ENCODE data around the gene SLX9.

Gene SLX9

DNA sequence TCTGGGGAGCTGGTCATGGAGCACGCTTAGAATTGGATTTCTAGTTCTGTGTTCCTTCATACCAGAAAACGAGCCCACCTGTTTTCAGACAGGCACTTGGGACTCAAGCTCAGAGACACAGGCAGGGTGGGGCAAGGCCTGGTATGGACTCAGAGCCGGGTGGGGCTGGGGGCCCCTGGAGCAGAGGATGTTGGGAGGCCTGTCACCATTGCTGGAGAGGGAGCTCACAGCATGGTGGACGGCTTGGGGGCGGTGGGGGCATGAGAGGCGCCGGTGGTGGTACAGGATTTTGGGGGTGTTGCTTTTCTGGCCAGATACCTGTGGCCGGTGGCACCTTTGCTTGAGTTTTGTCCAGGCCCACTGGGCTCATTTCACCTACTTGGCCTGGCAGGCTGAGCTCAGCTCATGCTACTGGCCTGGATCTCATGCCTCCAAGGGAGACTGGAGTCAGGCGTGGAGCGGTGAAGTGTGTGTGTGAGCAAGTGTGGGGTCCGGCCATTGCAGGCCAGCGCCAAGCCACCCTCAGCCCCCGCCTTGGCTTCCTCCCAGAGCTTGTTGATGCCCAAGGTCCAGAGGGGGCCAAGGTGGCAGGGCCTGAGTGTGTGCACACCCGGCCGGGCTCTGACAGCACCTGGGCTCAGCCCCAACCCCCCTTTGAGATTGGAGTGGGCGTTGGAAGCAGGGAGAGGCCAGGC is 8.7 kb downstream of the SLX9 start:
- no peak for ATAC-seq

DNA sequence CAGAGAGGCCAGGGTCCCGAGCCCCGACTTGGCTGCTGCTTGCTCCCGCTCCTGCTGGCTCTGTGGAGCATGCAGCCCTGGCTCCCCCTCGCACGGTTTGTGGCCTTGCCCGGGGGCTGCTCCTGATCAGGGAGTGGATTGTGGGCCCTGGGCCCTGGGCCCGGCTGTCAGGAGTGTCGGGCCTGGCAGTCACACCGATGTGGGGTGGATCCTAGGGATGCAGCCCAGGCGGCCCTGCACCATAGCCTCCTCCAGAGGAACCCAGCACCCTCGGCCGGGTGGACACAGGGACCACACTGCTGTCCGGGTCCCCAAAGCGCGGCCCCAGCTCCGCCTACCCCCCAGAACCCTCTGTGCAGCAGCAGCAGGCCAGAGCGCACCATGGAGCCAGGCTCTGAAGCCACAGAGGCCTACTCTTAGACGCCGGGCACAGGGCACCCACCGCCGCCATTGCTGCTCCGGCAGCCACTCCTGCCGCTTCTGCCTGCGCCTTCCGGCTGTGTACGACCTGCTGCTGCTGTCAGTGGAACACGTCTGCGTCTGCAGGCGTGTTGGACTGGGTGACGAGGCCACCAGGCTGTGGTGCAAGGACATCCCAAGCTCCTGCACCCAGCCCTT is 9.4 kb downstream of the SLX9 start:
- ATAC-seq: no peak

DNA sequence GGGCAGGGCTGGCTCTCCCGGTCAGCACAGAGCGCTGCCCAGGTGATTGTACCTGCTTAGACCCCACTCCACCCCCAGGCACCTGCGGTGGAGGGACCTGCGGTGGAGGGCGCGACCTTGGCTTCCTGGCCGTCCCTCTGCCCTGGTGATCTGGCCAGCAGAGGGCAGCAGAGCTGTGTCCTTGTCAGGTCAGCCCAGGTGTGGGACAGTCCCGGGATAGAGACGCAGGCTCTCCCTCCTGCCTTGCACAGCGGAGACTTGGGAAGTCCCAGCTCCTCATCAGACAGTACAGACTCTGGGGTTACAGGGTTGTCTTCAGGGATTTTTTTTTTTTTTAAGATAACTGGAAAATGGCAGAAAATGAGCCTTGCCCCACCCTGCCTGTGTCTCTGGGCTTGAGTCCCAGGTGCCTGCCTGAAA is 10.0 kb downstream of the SLX9 start:
- peak; percentile 87 to 92 for ATAC-seq

DNA sequence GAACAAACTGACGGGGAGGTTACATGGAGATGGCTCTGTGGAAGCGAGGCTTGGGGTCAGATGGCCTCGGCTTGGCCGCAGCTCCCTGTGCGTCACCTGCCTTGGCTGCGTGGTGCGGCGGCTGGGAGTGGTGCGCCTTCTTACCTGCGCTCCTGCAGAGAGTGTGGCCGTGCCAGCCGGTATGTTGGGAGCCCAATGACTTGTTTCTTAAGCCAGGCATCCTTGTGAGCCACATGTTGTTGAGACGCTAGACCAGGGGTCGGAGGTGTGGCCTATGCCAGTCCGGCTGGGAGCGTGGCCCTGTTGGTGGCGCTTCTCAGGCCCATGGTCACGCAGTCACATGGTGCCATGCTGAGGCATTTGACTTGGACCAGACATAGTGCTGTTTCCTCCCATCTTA is 10.5 kb downstream of the SLX9 start:
- no peak for ATAC-seq

DNA sequence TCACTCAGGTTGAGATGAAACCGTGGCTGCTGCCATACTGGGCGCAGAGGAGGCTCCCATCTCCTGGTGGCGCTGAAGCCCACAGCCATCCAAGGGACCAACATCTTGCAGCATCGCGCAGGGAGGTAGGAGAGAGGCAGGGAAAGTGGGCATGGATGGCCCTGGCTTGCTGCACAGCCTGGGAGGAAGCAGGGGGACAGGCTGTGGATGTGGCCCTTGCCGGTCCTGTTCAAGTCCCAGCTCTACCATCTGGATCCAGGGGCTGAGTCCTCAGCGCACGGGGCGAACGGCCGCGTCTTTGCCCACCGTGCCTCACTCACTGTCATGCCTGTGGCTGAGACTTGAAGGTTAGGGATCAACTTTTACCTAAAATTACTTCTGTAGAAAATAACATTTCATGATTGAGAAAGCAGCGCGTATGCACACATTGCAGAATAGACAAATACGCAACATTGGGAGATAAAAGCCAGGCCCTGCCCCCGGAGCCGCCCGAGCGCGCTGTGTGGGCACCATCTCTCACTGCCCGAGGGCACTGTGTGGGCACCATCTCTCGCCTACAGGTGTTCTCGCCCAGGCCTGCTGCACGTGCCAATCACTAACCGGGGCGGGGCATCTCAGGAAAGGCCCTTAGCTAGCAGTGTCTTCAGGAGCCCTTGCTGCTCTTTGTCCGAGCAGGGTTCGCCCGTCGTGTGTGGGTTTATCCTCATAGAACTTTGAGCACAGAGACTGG is 11.5 kb downstream of the SLX9 start:
- ATAC-seq: no peak

DNA sequence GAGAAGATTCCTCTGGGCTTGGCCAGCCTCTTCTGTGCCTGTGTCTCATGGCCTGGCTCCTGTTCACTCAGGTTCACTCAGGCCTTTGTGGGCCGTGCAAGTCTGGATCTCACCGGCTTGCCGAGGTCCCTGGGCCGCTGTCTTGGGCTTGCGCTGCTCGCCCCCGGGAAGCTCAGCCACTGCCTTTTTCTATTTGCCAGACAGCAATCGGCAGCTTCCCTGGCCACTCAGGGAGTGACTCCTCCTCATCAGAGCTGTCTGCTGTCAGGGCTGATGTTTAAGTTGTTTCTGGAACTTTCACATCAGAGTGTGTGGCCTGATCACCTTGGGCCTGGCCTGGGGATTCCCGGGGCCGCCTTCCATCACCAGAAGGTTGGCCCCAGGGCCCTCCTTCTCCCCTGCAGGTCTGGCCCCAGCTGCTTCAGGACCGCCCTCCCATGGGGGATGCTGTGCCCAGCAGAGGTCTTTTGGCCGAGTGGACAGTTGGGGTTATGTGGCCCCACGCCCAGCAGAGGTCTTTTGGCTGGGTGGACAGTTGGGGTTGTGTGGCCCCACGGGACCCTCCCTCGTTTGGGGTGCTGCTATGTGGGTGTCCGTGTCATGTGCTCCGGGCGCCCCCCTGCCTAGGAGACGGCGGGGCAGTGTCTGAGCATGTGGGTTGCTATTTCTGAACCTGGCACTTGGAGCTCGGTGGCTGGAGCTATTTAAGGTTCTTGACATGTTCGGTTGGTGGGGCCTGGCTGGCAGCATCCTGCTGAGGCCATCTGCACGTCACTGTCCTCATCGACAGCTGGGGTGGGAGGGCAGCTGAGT is 12.5 kb downstream of the SLX9 start:
- ATAC-seq: no peak

DNA sequence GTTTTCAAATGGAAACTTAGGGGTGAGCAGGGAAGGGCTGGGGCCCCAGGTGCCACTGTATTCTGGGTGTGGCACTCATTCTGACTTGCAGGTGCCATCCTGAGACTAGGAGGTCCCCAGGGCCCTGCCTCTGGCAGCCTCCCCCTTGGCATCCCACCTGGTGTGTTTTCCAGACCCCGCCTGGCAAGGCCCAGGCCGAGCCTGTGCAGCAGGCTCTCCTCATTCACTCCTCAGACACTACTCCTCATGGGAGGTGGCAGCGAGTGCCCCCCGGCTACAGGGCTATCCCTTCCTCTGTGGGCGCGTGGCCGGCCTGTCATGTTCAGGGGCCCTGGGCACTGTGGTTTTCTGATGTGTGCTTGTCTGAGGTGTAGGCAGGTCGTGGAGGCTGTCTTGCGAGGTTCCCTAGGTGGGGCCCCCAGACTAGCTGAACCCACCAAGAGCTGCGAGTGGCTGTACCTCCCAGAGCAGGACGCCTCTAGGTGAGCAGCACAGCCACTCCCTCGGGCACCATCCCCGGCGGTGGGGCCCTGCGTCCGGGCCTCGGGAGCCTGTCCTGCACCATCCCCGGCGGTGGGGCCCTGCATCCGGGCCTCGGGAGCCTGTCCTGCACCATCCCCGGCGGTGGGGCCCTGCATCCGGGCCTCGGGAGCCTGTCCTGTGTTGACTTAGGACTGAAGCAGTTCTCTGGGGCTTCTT is 13.2 kb downstream of the SLX9 start:
- ATAC-seq: no peak

DNA sequence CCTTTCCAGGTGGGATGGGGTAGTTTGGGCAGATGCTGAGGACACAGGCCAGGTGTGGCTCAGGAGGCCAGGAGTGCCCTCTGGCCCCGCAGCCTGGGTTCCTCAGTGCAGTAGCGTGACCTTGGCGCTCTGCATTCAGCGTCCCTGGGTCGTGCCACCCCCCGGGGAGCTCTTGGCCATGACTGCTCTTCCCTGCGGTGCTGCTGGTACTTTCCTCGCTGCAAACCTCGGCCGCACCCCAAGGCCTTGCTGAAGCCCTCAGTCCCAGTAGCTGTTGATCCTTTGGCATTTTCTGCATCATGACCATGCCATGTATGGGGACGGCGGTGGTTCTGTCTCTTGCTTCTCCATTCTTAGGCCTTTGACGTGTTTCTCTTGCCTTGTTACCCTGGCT is 13.8 kb downstream of the SLX9 start:
- ATAC-seq: no peak

DNA sequence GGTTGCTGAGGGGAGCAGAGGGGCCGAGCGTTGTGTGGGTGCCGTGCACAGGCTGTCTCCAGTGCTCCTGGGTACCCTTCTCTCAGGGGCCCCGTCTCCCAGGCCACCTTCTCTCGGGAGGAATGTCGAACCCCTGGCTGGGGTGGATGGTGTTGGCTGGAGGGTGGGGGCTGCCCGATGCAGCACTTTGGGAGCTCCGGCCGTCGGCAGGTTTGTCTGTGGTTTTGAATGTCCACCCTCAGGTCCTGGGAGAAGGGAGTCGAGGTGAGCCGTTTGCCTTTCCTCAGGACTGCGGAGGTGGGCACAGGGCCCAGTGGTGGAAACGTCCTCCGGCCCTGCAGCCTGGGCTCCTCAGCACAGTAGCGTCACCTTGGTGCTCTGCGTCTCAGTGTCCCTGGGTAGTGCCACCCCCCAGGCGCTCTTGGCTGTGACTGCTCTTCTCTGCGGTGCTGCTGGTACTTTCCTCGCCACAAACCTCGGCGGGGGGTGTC is 14.5 kb downstream of the SLX9 start:
- no peak for ATAC-seq

DNA sequence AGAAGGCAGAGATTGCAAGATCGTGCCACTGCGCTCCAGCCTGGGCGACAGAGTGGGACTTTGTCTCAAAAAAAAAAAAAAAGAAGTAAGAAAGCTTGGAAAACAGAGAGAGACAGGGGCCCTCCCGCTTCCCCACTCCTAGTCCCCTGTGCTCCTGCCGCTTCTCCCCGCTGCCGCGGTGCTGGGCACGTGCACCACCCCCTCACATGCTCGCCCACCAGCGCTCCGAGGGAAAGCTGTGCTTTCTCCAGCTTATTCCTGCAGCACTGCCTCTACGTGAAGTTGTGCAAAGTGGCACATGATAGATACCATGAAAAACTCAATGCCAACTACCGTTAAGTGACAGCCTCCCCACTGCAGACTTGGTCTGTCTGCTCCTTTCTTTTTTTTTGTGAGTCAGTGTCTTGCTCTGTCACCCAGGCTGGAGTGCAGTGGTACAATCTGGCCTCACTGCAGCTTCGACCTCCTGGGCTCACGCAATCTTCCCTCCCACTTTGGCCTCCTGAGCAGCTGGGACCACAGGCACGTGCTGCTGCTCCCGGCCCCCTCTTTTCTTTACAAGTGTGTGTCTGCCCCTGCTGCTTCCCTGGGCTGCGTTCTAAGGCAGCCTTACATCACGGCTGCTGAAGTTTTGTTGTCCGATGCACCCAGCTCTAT is 15.4 kb downstream of the SLX9 start:
- ATAC-seq: no peak

DNA sequence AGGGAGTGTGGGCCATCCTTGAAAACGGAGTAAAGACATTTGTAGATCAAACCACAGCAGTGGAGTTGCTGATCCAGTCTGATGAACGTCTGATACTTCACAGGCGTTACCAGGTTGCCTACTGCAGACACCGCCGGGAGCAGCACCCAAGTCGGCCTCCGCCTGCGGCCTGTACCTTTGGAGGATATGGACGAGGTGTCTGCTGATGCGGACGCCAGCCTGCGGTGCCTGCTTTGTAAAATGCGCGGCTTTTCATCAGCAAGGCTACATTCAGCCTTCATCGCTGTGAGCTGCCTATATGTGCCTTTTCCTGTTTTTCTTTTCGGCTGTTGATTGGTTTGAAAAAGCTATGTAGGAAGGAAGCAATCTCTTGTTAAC is 16.0 kb downstream of the SLX9 start:
- no peak for ATAC-seq

DNA sequence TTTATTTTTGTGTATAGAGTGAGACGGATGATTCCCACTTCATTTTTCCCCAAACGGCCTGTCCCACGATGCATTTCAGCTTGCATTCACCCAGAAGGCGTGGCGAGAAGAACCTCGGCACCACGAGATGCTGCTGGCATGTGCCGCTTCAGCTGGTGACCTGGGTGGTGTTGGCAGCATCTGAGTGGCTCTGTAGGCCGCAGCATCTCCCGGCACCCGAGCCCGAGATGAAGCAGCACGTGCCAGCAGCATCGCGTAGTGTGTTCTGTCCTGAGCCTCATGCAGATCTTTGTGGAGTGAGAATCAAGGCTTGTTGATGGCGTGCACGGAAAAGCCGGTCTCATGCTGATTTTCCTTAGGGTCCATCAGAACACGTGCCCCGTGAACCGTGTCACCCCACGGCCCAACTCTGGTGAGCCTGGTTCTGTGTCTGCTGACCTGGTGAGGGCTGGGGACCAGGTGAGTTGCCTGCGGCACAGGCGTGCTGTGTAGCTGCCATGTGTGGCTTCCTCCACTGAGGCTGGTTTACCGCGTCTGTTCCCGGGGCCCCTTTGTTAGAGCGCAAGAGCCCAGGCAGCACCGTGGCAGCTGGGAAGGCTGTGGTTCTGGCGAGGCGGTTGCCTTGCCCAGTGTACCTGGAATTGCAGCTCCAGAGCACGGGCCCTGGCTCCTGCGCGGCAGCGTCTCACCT is 16.7 kb downstream of the SLX9 start:
- ATAC-seq: no peak

DNA sequence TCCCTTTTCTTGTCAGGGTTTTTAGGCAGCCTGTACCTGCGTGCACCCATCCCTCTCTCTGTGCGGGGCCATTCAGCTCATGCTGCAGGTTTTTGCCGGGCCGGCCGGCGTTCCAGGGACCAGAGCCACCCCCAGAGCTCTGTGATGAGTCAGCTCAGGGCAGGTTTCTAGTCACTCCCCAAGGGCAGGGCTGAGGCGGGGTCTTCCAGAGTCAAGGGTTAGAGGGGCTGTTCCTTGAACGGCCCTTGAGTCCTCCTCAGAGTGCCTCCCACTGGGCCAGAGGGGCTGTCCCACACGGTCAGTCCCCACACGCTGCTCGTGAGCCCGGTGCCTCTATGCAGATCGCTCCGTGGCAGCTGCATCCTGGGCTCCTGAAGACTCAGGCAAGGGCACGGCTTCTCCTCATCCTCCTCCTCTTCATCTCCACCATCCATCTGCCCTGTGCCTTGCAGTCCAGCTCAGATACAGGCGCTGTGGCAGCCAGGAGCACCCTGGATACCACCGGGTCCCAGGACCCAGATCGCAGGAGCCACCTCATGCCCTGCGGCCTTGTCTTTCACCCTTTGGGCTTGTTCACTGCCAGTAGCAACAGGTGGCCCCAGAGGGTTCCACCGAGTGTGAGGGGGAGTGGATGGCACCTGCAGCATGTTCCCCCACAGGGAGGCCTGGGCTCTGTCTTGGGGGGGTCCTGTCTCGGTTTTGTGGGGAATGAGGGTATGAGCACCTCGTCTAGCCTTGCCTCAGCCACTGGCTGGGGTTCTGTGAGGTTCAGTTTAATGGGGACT is 17.4 kb downstream of the SLX9 start:
- no peak for ATAC-seq

DNA sequence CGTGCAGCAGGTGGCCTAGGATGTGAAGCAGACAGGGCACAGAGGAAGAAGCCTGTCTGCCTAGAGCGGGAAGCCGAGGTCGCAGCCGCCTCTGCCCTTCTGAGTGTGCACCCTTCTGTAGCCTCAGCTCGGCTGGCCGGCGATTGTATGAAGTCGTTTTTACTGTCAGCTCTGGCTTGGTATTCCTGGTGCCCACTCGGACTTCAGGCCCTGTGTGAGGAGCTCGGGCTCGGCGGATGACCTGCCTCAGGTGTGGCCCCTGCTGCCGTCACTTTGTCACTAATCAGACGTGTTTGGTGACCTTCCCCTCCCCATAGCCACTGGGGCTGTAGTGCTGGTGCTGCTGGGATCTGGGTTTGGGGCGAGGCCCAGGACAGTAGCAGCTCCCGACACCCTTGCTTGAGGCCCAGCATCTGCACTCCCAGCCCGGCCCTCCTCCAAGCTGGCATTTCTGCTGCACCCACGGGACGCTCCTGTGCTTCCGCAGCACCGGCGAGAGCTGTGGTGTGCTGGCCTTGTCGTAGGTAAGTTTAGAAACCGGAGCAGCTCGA is 18.1 kb downstream of the SLX9 start:
- ATAC-seq: no peak

DNA sequence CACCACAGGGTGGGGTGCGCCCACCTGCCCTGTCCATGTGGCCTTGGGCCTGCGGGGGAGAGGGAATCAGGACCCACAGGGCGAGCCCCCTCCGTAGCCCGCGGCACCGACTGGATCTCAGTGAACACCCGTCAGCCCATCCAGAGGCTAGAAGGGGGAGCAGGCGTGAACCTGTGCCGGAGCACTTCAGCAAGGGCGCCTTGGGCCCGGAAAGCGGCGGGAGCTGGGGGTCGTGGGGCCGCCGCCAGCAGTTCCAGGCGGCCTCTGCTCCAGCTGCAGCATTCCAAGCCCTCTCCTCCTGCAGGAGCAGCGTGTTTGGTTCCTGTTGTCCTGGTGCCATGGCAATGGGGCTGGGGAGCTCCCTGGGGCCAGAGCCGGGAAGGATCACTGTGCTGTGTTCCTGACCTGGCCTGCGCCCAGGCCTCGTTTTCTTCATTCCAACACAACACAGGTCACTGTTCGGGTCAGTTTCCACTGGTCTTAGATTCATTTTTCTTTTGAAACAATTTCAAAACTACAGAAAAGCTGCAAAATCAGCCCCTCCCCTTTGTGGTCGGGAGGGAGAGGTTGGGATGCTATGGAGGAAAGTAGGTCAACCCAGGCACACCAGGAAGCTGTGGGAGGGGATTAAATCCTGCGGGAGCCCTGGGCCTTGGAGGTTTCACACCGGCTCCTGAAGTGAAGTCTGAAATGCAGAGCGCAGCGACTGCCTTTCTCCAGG is 18.8 kb downstream of the SLX9 start:
- no peak for ATAC-seq

DNA sequence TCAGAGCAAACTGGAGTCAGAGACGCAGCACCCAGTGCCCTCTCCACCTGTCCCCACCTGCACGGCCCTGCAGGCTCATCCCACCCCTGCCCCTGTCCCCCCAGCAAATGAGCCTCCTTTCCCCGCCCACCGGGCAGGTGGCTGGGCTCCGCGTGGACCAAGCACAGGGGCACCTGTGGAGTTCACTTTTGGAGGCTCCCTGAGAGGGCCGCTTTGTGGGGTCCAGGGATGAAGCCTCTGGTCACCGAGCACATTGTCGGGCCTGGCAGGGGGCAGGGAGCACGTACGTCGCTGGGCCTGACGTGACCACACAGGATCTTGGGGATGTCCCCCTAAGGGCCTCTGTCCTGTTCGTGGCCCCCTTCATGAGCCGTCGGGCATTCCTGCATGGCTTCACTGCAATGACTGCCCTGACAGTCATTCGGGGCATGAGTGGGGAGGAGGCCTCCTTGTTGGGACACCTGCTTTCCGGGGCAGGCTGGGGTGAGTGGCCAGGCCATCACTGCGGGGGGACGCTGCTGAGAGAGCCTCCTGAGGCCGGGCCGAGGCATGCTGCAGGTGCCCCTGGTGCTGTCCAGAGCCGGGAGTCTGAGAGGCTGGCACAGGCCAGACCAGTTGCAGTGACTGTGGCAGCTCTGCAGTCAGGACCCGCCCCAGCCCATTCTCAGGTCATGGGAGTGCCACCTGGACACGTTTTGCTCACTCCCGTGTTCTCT is 19.7 kb downstream of the SLX9 start:
- ATAC-seq: no peak

DNA sequence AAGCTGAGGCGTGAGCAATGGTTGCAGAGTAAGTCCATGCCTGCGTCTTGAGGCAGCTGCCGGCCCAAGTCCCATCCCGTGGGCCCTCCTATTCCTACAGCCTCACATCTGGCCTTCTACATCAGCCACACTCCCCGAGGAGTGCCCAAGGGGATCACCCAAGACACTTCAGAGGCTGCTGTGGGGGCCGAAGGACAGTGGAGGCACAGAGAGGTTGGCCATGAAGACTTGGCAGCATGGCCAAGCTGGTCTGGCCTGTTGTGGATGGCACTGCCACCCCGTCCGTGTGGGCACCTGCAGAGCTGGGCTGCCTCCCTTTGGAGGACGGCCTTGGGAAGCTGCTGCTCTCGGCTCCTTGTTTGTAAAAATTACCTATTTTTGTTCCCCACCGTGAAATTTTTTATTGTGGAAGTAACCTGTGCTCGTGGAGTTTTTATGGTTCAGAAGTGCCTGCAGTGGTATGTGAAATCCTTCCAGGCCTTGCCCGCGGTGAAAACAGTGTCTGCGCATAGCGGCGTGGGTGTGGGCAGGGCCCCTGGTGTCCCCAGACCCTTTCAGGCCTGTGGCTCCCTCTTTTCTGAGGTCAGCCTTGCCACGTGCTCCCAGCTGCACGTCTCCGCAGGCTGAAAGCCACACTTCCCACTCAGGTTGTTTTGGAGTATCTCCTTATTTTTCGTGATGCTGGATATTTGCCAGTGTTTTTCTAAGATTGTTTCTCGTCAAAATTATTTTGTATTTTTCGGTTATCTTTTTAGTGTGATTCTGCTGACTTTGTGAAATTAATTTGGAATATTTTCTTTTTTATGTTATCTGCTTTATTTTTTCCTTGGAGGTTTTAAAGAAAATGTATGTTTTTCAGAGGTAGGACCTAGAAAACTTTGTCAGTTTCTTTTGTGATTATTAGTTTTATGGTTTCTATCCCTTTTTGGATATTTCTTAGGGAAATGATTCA is 20.6 kb downstream of the SLX9 start:
- ATAC-seq: no peak

Data from activated CD4-positive, CD25-positive, alpha-beta regulatory T cell treated with anti-CD3 and anti-CD28 coated beads, Interleukin-2, amount 50 U/mL, for 24 hours (primary cell).